Right lobe of liver (tissue), 6 donors: Measurements from ENCODE around the gene SQSTM1. TPM values are rescaled to one million over a fixed set of nuclear protein-coding genes. Genes with fewer than 3 reads are reported as not detected.

Experiments used
- ATAC-seq, 4 donors: fragments of 200-7000 bp; cut with Tn5 transposase; one replicate each; pipeline ENCODE4 v1.9.1; 2020; ENCODE audit warnings: mild to moderate bottlenecking in 4 of 4, moderate library complexity in 4 of 4
- DNase-seq, 3 donors: peaks; one replicate each; pipeline ENCODE4 v3.0.0-alpha.2; 2020
- H3K27ac ChIP-seq, 3 donors: fragments of 200-600 bp; one replicate each; pipeline ENCODE4 v1.8.0; 2022
- H3K27me3 ChIP-seq, 2 donors: fragments of 200-600 bp; one replicate each; pipeline ENCODE4 v1.8.0; 2022
- H3K36me3 ChIP-seq, 4 donors: fragments of 200-600 bp; sonication (generic) in 1 of 4; one replicate each; pipeline versions ENCODE4 v1.5.1 to v1.8.0; 2017 to 2022; ENCODE audit warnings: control low read depth in 1 of 4
- H3K4me1 ChIP-seq, 4 donors: fragments of 200-600 bp; sonication (generic) in 1 of 4; one replicate each; pipeline versions ENCODE4 v1.5.1 to v1.8.0; 2017 to 2022; ENCODE audit warnings: control low read depth in 1 of 4
- H3K4me3 ChIP-seq, 3 donors: fragments of 200-600 bp; one replicate each; pipeline ENCODE4 v1.8.0; 2022
- H3K9me3 ChIP-seq, 4 donors: fragments of 200-600 bp; sonication (generic) in 1 of 4; one replicate each; pipeline versions ENCODE4 v1.5.1 to v1.8.0; 2017 to 2022; ENCODE audit warnings: control low read depth in 1 of 4
- POLR2A ChIP-seq: fragments of 450-650 bp; IDR thresholded peaks from one replicate; pipeline ENCODE4 v1.6.1; 2017; ENCODE audit warnings: antibody characterized with exemption, mild to moderate bottlenecking
- WGBS: methylation state at CpG from one replicate; pipeline ENCODE4 v1.1.6; 2018; ENCODE audit warnings: low coverage, low lambda C conversion rate; ENCODE audit not compliant: insufficient coverage; ENCODE audit errors: missing lambda C conversion rate; 5-methylcytosine and 5-hydroxymethylcytosine counted together
- intact Hi-C, 2 donors: fragments of 100-400 bp; cut with DNase I; formaldehyde crosslinking; loops; one replicate each; pipeline versions ENCODE4 v1.11.2 to v1.14.1; 2022
- total RNA-seq, 6 experiments: library from RNA; depleted of rRNA in 2 of 6; stranded (reverse); fragments of >200 nt in 2 of 6; fragmentation: NEBNext Ultra II Directional in 3 of 6; extraction: Animal tissue kit (Norgen Biotek cat#: 25700) in 3 of 6; gene quantifications; one replicate each; pipeline versions ENCODE4 v1.1.0 to v1.2.4, GENCODE V29; 2016 to 2023
- TF ChIP-seq, protein P1 (sequence below), 4 donors: fragments of 200-600 bp in 3 of 4; fragments of 450-650 bp in 1 of 4; IDR thresholded peaks; one replicate each; pipeline versions ENCODE4 v1.5.1 to v1.8.0; 2016 to 2022; ENCODE audit warnings: antibody characterized with exemption in 4 of 4, mild to moderate bottlenecking in 2 of 4
- donor health status: DM: no; HTN: yes; CAD: no.
- donor health status: DM: no; HTN: no; CAD: no.
- donor health status: DM: no; HTN: no; CAD: no.
- donor health status: DM: no; HTN: yes; CAD: no.
- donor health status: DM: no; HTN: yes; CAD: no.

SQSTM1 gene
- total RNA-seq, 6 experiments from 2014 or later: 195 to 1,174 (median 649) TPM

DNA sequence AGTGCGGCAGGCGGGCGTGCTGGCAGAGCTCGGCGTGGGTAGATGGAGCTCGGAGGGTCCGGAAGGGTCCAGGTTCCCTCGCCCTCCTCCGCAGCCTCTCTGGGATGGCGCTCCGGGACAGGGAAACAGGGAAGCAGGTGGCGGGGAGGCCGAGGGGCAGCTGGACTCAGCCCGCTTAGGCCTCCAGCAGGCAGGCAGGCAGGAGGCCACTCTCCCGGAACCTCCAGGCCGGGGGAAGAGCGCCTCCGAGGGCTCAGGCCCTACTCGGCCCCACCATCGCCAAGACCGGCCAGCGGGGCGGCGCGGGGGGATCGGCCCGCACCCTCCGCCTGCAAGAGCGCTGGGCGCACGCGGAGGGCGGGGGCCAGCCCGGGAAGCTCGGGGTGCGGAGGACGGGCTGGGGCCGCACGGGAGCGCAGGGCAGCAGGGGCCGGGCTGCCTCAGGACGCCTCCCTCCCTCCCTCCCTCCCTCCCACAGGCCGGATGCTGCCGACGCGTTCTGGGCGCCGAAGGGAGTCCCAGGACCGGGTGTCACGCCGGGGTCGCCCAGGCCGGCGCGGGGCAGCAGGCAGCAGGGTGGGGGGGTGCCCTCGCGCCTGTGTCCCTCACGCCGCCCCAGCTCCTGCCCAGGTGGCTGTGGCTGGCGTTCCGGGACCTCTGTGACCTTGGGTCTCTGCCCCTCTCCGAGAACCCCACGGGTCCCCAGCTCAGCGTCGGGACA lies 15.0 kb upstream of the SQSTM1 start:
- Histone ChIP-seq H3K27ac (peak overlapping the region; percentile 84 to 97 (median 95)), H3K27me3 (no peaks in the 10 kb centered on the region), H3K4me1 (peaks cover 0 to 45% (median 15%) of the 10 kb centered on the region in 4 donors), H3K9me3 (no peaks in the 10 kb centered on the region), H3K4me3 (peak overlapping the region; percentile 87 to 91 (median 89)), H3K36me3 (peaks cover 0 to 10% (median 0%) of the 10 kb centered on the region in 4 donors)
- ATAC-seq (peak in 3 of 4 donors; percentile 1 to 17 (median 2)), DNase-seq (peak in 2 of 3 donors; percentile 60 to 75)
- TF ChIP-seq, protein P1, sequence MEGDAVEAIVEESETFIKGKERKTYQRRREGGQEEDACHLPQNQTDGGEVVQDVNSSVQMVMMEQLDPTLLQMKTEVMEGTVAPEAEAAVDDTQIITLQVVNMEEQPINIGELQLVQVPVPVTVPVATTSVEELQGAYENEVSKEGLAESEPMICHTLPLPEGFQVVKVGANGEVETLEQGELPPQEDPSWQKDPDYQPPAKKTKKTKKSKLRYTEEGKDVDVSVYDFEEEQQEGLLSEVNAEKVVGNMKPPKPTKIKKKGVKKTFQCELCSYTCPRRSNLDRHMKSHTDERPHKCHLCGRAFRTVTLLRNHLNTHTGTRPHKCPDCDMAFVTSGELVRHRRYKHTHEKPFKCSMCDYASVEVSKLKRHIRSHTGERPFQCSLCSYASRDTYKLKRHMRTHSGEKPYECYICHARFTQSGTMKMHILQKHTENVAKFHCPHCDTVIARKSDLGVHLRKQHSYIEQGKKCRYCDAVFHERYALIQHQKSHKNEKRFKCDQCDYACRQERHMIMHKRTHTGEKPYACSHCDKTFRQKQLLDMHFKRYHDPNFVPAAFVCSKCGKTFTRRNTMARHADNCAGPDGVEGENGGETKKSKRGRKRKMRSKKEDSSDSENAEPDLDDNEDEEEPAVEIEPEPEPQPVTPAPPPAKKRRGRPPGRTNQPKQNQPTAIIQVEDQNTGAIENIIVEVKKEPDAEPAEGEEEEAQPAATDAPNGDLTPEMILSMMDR (IDR thresholded peaks at IDR 0.05): no peak
- no peak for TF ChIP-seq POLR2A
- intact Hi-C loops: no loop called here
- 0% methylated on average over 13 of the region's 65 CpGs for WGBS

DNA sequence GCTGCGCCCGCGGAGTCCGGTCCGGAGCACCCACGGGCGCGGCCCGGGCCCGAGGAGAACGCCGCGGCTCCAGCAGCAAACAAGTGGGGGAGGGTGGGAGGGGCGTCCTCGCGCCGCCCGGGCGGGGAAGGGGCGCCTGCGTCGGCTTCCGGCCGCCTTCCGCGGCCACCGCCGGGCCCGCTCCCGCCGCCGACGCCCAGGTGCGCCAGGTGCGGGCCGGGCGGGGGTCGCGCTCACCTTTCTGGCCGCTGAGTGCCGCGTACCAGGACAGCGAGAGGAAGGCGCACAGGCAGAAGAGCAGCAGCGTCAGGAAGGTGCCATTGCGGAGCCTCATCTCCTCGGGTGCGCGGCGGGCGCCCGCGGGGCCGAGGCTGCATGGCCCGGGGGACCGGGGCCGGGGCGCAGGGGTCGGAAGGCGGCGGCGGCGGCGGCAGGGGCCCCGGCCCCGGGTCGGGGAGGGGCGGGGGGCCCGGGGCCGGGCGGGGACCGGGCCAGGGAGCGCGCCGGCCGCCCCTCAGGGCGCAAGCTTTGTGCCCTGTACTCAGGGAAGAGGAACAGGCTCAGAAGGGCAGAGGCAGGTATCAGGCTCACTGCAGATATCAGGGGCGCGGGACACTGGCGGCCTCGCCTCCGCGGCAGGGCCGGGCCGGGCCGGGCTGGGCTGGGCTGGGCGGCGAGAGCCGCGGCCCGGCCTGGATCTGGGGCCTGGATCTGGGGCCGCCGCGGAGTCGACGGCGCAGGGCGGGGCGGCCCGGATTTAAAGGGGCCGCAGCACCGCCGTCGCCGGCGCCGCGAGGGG lies 14.3 kb upstream of the SQSTM1 start, which contains the start of gene MGAT4B:
Gene MGAT4B (minus strand): TSS at position 617 of the 799 bp plus-strand sequence. CDS start 283 bp downstream, at position 334.
- peak; percentile 41 to 68 (median 60) for ATAC-seq
- intact Hi-C loops: no loop called here

DNA sequence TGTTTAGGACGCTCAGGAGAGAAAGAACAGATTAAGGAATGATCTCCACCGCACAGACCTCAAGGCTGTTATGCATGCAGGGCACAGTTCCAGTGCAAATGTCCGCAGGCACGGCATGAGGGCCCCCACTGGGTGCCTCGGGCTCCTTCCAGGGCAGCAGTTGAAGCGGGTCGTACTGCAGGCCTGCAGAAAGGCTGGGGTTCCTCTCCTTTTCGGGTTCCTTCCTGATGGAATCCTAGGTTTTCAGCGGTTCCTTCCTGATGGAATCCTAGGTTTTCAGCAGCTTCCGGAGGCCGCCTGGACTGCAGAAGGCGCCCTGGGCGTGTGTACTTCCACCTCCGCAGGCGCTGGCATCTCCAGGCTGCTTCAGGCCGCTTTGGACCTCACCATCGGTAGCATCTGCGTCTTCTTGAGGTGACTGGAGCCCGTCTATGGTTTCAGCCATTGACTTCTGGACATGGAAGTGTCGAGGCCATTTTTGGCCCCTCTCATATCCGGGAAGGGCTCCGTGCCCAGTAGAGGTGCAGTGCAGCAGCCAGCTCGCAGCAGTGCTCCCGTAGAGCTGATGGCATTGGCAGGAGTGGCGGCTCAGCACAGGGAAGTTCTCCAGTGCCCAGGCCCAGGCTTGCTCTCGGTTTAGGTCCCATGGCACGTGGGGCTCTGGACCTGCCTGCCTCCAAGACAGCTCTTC lies 8.4 kb upstream of the SQSTM1 start:
- peak in 1 of 4 donors; percentile 10 for ATAC-seq
- peak overlapping the region in 1 of 3 donors; percentile 77 for H3K27ac ChIP-seq
- no peaks in the 10 kb centered on the region for H3K9me3 ChIP-seq
- peak in 1 of 3 donors; percentile 62 for DNase-seq
- no peaks in the 10 kb centered on the region for H3K27me3 ChIP-seq
- peaks cover 0 to 26% (median 3%) of the 10 kb centered on the region in 4 donors for H3K4me1 ChIP-seq
- no peak for TF ChIP-seq POLR2A
- TF ChIP-seq, protein P1 (IDR thresholded peaks at IDR 0.05): no peak
- intact Hi-C loops: no loop called here
- WGBS: no CpG with 5 or more reads among the region's 27 CpGs
- no peak overlapping the region for H3K4me3 ChIP-seq
- no peaks in the 10 kb centered on the region for H3K36me3 ChIP-seq

More for the DNA sequence above, 14.3 kb upstream of the SQSTM1 start, which contains the start of gene MGAT4B:
- 0% methylated on average over 13 of the region's 108 CpGs for WGBS
- Histone ChIP-seq H3K4me3 (peak within 1 kb of the TSS; percentile 87 to 91 (median 89)), H3K27ac (peak within 1 kb of the TSS; percentile 84 to 97 (median 95)), H3K9me3 (no peaks in the 10 kb centered on the region), H3K27me3 (no peaks in the 10 kb centered on the region), H3K36me3 (peaks cover 0 to 3% (median 0%) of the 10 kb centered on the region in 4 donors), H3K4me1 (peaks cover 0 to 45% (median 15%) of the 10 kb centered on the region in 4 donors)
- DNase-seq: peak; percentile 85 to 86 (median 86)
- TF ChIP-seq POLR2A: peak; percentile 79
- TF ChIP-seq, protein P1 (IDR thresholded peaks at IDR 0.05): no peak

DNA sequence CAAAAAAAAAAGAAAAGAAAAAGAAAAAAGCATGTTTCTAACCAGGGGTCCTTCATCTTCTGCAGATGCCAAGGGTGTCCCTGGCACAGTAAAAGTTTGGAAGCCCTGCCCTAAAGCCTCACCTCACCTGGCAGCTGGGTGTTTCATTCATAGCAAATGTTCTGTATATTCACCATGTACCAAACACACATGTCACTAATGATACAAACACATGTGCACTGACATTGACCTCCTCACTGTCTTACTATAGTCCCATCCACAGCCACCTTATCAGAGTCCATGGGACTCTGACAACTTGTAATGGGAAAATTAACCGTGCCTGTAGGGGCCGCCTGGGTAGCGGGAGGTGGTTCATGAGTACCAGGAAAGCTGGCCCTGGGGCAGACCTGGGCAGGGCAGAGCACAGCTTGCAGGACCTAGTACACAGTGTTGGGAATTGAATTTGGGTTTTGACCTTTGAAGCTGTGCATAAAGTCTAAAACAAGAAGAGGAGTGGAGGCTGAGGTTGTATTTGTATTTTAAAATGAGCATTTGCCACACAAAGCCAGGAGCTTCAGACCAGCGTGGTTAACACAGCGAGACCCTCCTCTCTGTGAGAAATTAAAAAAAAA lies 7.6 kb upstream of the SQSTM1 start:
- ATAC-seq (peak; percentile 78 to 93 (median 86)), DNase-seq (peak; percentile 79 to 89 (median 88))
- WGBS: 49% methylated on average over 5 of the region's 5 CpGs
- Histone ChIP-seq H3K27me3 (no peaks in the 10 kb centered on the region), H3K9me3 (no peaks in the 10 kb centered on the region), H3K27ac (peak overlapping the region in 2 of 3 donors; percentile 32 to 77), H3K36me3 (no peaks in the 10 kb centered on the region), H3K4me3 (no peak overlapping the region), H3K4me1 (peaks cover 0 to 26% (median 3%) of the 10 kb centered on the region in 4 donors)
- intact Hi-C loops: no loop called here
- TF ChIP-seq, protein P1 (IDR thresholded peaks at IDR 0.05): peak in 3 of 4 donors; percentile 5 to 32 (median 15)
- no peak for TF ChIP-seq POLR2A
